Measurements from ENCODE around the gene PPIA. TPM values are rescaled to one million over a fixed set of nuclear protein-coding genes. Genes with fewer than 3 reads are reported as not detected.
A peak's percentile ranks its signal among the peaks of the same experiment; 100 is the strongest.

The PPIA gene
- total RNA-seq, 3 donors from 2014 or later (not counting 1 experiment from before 2014, with no cell fraction given), result 701 to 727 (median 718) TPM

GRCh38 chr7:44794331-44794730 lies 2.1 kb upstream of the PPIA start:
- peaks cover 21% of the 10 kb centered on the region for H3K4me1 ChIP-seq (ENCODE audit: control insufficient read depth, insufficient read depth, low read length)
- ATAC-seq (no peak), DNase-seq (no peak)
- H3K4me1 Mint-ChIP-seq, result peaks cover 20 to 22% of the 10 kb centered on the region in 2 donors
- intact Hi-C loops (cut with micrococcal nuclease), result no loop called here
- 86% methylated on average over 3 of the region's 3 CpGs for WGBS (ENCODE audit: insufficient coverage)
- no peaks in the 10 kb centered on the region for H3K9me3 ChIP-seq (ENCODE audit: control insufficient read depth, insufficient read depth, low read length)
- TF ChIP-seq, protein P1, sequence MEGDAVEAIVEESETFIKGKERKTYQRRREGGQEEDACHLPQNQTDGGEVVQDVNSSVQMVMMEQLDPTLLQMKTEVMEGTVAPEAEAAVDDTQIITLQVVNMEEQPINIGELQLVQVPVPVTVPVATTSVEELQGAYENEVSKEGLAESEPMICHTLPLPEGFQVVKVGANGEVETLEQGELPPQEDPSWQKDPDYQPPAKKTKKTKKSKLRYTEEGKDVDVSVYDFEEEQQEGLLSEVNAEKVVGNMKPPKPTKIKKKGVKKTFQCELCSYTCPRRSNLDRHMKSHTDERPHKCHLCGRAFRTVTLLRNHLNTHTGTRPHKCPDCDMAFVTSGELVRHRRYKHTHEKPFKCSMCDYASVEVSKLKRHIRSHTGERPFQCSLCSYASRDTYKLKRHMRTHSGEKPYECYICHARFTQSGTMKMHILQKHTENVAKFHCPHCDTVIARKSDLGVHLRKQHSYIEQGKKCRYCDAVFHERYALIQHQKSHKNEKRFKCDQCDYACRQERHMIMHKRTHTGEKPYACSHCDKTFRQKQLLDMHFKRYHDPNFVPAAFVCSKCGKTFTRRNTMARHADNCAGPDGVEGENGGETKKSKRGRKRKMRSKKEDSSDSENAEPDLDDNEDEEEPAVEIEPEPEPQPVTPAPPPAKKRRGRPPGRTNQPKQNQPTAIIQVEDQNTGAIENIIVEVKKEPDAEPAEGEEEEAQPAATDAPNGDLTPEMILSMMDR (IDR thresholded peaks at IDR 0.05), result no peak
- H3K27ac Mint-ChIP-seq, result no peak overlapping the region
- H3K27me3 ChIP-seq (ENCODE audit: control insufficient read depth, insufficient read depth, low read length), result no peaks in the 10 kb centered on the region
- no peaks in the 10 kb centered on the region for H3K9me3 Mint-ChIP-seq
- H3K4me3 ChIP-seq (ENCODE audit: low read length), result no peak overlapping the region
- H3K4me3 Mint-ChIP-seq, result no peak overlapping the region
- peaks cover 8% of the 10 kb centered on the region for H3K36me3 ChIP-seq (ENCODE audit: control insufficient read depth, insufficient read depth, low read length)
- H3K27me3 Mint-ChIP-seq (ENCODE audit: low read depth in 2 of 2), result no peaks in the 10 kb centered on the region
- H3K36me3 Mint-ChIP-seq, result no peaks in the 10 kb centered on the region
- H3K27ac ChIP-seq (ENCODE audit: low read length), result no peak overlapping the region

DNA sequence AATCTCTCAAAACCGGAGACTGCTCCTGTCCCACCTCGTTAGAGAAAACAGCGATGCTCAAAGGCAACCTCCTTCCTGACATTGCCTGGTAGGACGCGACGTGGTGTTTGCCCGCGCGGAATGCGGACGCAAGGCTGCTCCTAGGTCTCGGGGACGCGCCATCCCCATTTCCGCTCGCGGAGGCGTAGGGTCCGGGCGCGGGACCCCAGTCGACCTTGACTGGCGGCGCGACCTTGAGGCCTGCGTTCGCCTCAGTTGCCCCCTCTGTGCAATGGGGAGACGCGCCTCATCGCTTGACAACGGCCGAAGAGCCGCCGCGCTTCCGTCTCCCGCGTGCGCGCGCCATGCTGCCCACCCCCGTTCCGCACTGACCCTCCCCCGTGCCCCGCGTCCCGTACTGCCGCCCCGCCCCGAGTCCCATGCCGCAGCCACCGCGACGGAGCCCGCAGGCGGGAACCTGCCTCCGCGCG lies 412 bp upstream of the PPIA start:
- Histone ChIP-seq H3K9me3 (ENCODE audit: control insufficient read depth, insufficient read depth, low read length) (no peaks in the 10 kb centered on the region), H3K36me3 (ENCODE audit: control insufficient read depth, insufficient read depth, low read length) (peaks cover 24% of the 10 kb centered on the region), H3K4me1 (ENCODE audit: control insufficient read depth, insufficient read depth, low read length) (peaks cover 21% of the 10 kb centered on the region), H3K27me3 (ENCODE audit: control insufficient read depth, insufficient read depth, low read length) (no peaks in the 10 kb centered on the region), H3K27ac (ENCODE audit: low read length) (peak overlapping the region; percentile 99), H3K4me3 (ENCODE audit: low read length) (peak overlapping the region; percentile 99)
- peaks cover 21 to 27% of the 10 kb centered on the region in 2 donors for H3K4me1 Mint-ChIP-seq
- peak overlapping the region; percentile 94 for H3K4me3 Mint-ChIP-seq
- peak overlapping the region; percentile 95 to 96 for H3K27ac Mint-ChIP-seq
- TF ChIP-seq, protein P1 (IDR thresholded peaks at IDR 0.05), result no peak
- no peaks in the 10 kb centered on the region for H3K9me3 Mint-ChIP-seq
- H3K27me3 Mint-ChIP-seq (ENCODE audit: low read depth in 2 of 2), result no peaks in the 10 kb centered on the region
- H3K36me3 Mint-ChIP-seq, result peaks cover 4% of the 10 kb centered on the region
- DNase-seq (peak in 1 of 2 donors; percentile 74), ATAC-seq (peak; percentile 2 to 8 (median 4))
- WGBS (ENCODE audit: insufficient coverage), result under 1% methylated on average over 59 of the region's 59 CpGs
- intact Hi-C loops (cut with micrococcal nuclease), result loop anchor here (2.0 kb wide), 2 partner anchors 27 to 157 kb away; no protein-coding TSS in a partner anchor

GRCh38 chr7:44797329-44798258 lies 1.1 kb downstream of the PPIA start:
- peak overlapping the region; percentile 94 for H3K4me3 Mint-ChIP-seq
- H3K27ac ChIP-seq (ENCODE audit: low read length), result peak overlapping the region; percentile 99
- no peaks in the 10 kb centered on the region for H3K27me3 Mint-ChIP-seq (ENCODE audit: low read depth in 2 of 2)
- peak overlapping the region; percentile 95 to 96 for H3K27ac Mint-ChIP-seq
- peak; percentile 80 to 90 for DNase-seq
- WGBS (ENCODE audit: insufficient coverage), result 3% methylated on average over 22 of the region's 26 CpGs
- peak overlapping the region; percentile 99 for H3K4me3 ChIP-seq (ENCODE audit: low read length)
- H3K9me3 ChIP-seq (ENCODE audit: control insufficient read depth, insufficient read depth, low read length), result no peaks in the 10 kb centered on the region
- no peaks in the 10 kb centered on the region for H3K9me3 Mint-ChIP-seq
- H3K36me3 Mint-ChIP-seq, result peaks cover 11% of the 10 kb centered on the region
- peak; percentile 60 to 80 (median 70) for ATAC-seq
- intact Hi-C loops (cut with micrococcal nuclease), result loop anchor here (1.0 to 2.0 kb wide), 7 partner anchors 29 to 215 kb away; partner anchors contain the start of genes PURB, TMED4 and ZMIZ2
- peaks cover 21% of the 10 kb centered on the region for H3K4me1 ChIP-seq (ENCODE audit: control insufficient read depth, insufficient read depth, low read length)
- no peaks in the 10 kb centered on the region for H3K27me3 ChIP-seq (ENCODE audit: control insufficient read depth, insufficient read depth, low read length)
- TF ChIP-seq, protein P1 (IDR thresholded peaks at IDR 0.05), result peak; percentile 24
- H3K4me1 Mint-ChIP-seq, result peaks cover 27% of the 10 kb centered on the region in 2 donors
- H3K36me3 ChIP-seq (ENCODE audit: control insufficient read depth, insufficient read depth, low read length), result peaks cover 37% of the 10 kb centered on the region

Data from natural killer cell (primary cell).